Gastrocnemius medialis (tissue), 4 donors: Measurements from ENCODE around the gene NARF. TPM values are rescaled to one million over a fixed set of nuclear protein-coding genes. Genes with fewer than 3 reads are reported as not detected.

Experiments
- ATAC-seq, 2 donors: fragments of 150-250 bp; one replicate each; pipeline ENCODE4 v1.9.1; 2016
- DNase-seq, 2 donors: peaks; one replicate each; pipeline ENCODE4 v3.0.0-alpha.2; 2019
- H3K27ac ChIP-seq, 4 donors: fragments of 200-600 bp; sonication (generic); 1 replicate in 1 of 4; 2 replicates in 3 of 4; pipeline ENCODE4 v1.5.1; 2016 to 2018; ENCODE audit warnings: mild to moderate bottlenecking in 2 of 4, moderate library complexity in 1 of 4
- H3K27me3 ChIP-seq, 3 donors: fragments of 200-600 bp; sonication (generic) in 2 of 3; 1 replicate in 1 of 3; 2 replicates in 2 of 3; pipeline versions ENCODE4 v1.5.1 to v1.6.0; 2016 to 2019; ENCODE audit warnings: mild to moderate bottlenecking in 1 of 3, moderate library complexity in 1 of 3
- H3K36me3 ChIP-seq, 2 donors: fragments of 200-600 bp; sonication (generic) in 1 of 2; one replicate each; pipeline ENCODE4 v1.5.1; 2017 to 2018
- H3K4me1 ChIP-seq, 2 donors: fragments of 200-600 bp; sonication (generic) in 1 of 2; one replicate each; pipeline ENCODE4 v1.5.1; 2016 to 2017; ENCODE audit warnings: mild to moderate bottlenecking in 2 of 2
- H3K4me3 ChIP-seq, 4 donors: fragments of 200-600 bp; sonication (generic) in 3 of 4; 1 replicate in 1 of 4; 2 replicates in 3 of 4; pipeline ENCODE4 v1.5.1; 2016 to 2019; ENCODE audit warnings: mild to moderate bottlenecking in 2 of 4
- H3K9me3 ChIP-seq, 3 donors: fragments of 200-600 bp; sonication (generic) in 2 of 3; 1 replicate in 1 of 3; 2 replicates in 2 of 3; pipeline ENCODE4 v1.5.1; 2016 to 2019
- CTCF ChIP-seq, 5 experiments: fragments of 450-650 bp in 3 of 5; fragments of 200-600 bp in 2 of 5; sonication (generic) in 2 of 5; IDR thresholded peaks in 4 of 5; conservative IDR thresholded peaks in 1 of 5; 1 replicate in 4 of 5; 2 replicates in 1 of 5; pipeline ENCODE4 v1.5.1; 2016 to 2019; ENCODE audit warnings: antibody characterized with exemption in 5 of 5, mild to moderate bottlenecking in 3 of 5, moderate library complexity in 3 of 5
- POLR2A ChIP-seq, 2 donors: fragments of 450-650 bp; IDR thresholded peaks; one replicate each; pipeline ENCODE4 v1.6.1; 2017; ENCODE audit warnings: antibody characterized with exemption in 2 of 2, mild to moderate bottlenecking in 2 of 2, moderate library complexity in 2 of 2
- in situ Hi-C, 4 donors: fragments of 200-750 bp; cut with MboI; loops; one replicate each; pipeline versions ENCODE4 v1.15.0 to v1.8.0; 2017; ENCODE audit warnings: low sequenced_read_pairs in 4 of 4
- intact Hi-C: fragments of 100-400 bp; cut with DNase I; formaldehyde crosslinking; loops from one replicate; pipeline ENCODE4 v1.15.1; 2023; ENCODE audit warnings: low total_unique reads
- total RNA-seq, 4 donors: library from RNA; depleted of rRNA; stranded (reverse); fragments of >200 nt; gene quantifications; one replicate each; pipeline versions ENCODE4 v1.1.0 to v1.2.3, GENCODE V29; 2016

NARF gene
- total RNA-seq, 4 donors from 2014 or later: 29.6 to 63.4 (median 49.0) TPM

- no peak for ATAC-seq
- DNase-seq: no peak
- Histone ChIP-seq H3K9me3 (no peaks in the 10 kb centered on the region), H3K27ac (no peak overlapping the region), H3K4me3 (no peak overlapping the region), H3K27me3 (no peaks in the 10 kb centered on the region), H3K4me1 (peaks cover 10 to 29% of the 10 kb centered on the region in 2 donors), H3K36me3 (no peaks in the 10 kb centered on the region)
- intact Hi-C loops (no loop called here), in situ Hi-C loops (no loop called here)
- TF ChIP-seq CTCF (IDR thresholded peaks at IDR 0.05 in 4 of 5, conservative IDR thresholded peaks at IDR 0.05 in 1 of 5) (no peak), POLR2A (IDR thresholded peaks at IDR 0.05) (no peak)
Measured at GRCh38 chr17:82447876-82448275, 10.7 kb upstream of the NARF start.

GRCh38 chr17:82449131-82449882 lies 9.2 kb upstream of the NARF start:
- Histone ChIP-seq H3K27ac (peak overlapping the region; percentile 84 to 91 (median 89)), H3K4me3 (peak overlapping the region; percentile 67 to 100 (median 87)), H3K36me3 (no peaks in the 10 kb centered on the region), H3K9me3 (no peaks in the 10 kb centered on the region), H3K27me3 (no peaks in the 10 kb centered on the region), H3K4me1 (peaks cover 10 to 29% of the 10 kb centered on the region in 2 donors)
- DNase-seq (no peak), ATAC-seq (no peak)
- in situ Hi-C loops (no loop called here), intact Hi-C loops (no loop called here)
- TF ChIP-seq POLR2A (IDR thresholded peaks at IDR 0.05) (no peak), CTCF (IDR thresholded peaks at IDR 0.05 in 4 of 5, conservative IDR thresholded peaks at IDR 0.05 in 1 of 5) (no peak)

DNA sequence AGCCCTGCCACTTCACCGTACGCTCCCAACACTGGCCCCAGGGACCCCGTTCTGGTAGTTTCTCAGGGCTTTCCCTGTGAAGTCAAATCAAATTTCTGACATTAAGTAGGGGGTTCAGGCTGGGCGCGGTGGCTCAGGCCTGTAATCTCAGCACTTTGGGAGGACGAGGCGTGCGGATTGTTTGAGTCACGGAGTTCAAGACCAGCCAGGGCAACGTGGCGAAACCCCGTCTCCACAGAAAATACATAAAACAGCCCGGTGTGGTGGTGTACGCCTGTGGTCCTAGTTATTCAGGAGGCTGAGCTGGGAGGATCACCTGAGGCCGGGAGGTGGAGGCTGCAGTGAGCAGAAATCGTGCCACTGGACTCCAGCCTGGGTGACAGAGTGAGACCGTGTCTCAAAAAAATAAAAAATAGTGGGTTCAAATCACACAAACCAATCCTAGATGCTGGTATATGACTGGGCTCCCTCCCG lies 8.6 kb upstream of the NARF start:
- ATAC-seq: peak in 1 of 2 donors; percentile 7
- peaks cover 10 to 29% of the 10 kb centered on the region in 2 donors for H3K4me1 ChIP-seq

DNA sequence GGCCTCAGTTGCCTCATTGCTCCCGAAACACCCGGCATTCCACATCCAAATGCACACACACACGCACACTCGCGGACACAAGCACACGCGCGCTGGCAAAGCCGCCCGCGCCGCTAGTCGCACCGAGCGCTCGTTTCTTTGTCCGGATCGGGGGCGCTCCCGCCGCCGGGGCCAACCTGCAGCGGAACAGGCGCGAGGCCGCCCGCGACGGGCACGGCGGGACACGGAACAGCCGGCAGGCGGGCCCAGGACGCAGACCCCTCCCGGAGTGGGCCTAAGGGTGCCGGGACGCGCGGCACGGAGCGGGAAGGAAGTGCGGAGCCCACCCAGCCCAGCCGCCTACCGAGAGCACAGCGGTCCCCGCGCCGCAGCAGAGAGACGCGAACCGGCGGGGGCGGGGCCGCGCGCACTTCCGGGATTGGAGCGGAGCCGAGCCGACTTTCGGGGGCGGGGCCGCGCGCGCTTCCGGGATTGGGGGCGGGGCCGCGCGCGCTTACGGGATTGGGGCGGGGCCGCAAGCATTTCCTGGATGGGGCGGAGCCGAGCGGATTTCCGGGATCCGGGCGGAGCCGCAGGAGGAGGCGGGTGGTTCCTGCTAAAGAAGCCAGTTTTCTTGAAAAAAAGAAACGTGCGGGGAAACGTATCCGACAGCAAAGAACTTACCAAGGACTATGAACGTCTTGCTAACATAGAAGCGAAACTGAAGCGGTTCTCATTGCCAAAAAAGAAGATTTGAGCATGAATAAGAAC lies 8.0 kb upstream of the NARF start, which contains the start of gene CYBC1:
Gene CYBC1 (minus strand): TSS at position 396 of the 750 bp plus-strand sequence. CDS start 1,498 bp downstream, outside the sequence.
- in situ Hi-C loops: no loop called here

More for the DNA sequence above, 8.6 kb upstream of the NARF start:
- no peaks in the 10 kb centered on the region for H3K27me3 ChIP-seq
- in situ Hi-C loops: no loop called here
- DNase-seq: no peak
- H3K36me3 ChIP-seq: no peaks in the 10 kb centered on the region
- no peak for TF ChIP-seq POLR2A (IDR thresholded peaks at IDR 0.05)
- no peak for TF ChIP-seq CTCF (IDR thresholded peaks at IDR 0.05 in 4 of 5, conservative IDR thresholded peaks at IDR 0.05 in 1 of 5)
- H3K9me3 ChIP-seq: no peaks in the 10 kb centered on the region
- H3K27ac ChIP-seq: peak overlapping the region; percentile 84 to 91 (median 89)
- intact Hi-C loops: loop anchor here (1.0 to 10.0 kb wide), 4 partner anchors 43 to 601 kb away; partner anchors contain the start of genes MAFG and WDR45B
- H3K4me3 ChIP-seq: peak overlapping the region; percentile 67 to 100 (median 87)

More for the DNA sequence above, 8.0 kb upstream of the NARF start, which contains the start of gene CYBC1:
- H3K36me3 ChIP-seq: no peaks in the 10 kb centered on the region
- ATAC-seq: peak; percentile 94 to 95
- H3K9me3 ChIP-seq: no peaks in the 10 kb centered on the region
- intact Hi-C loops: loop anchor here (1.0 to 10.0 kb wide), 4 partner anchors 43 to 600 kb away; partner anchors contain the start of genes MAFG and WDR45B
- peak within 1 kb of the TSS; percentile 67 to 100 (median 87) for H3K4me3 ChIP-seq
- DNase-seq: peak; percentile 83 to 88
- H3K27ac ChIP-seq: peak within 1 kb of the TSS; percentile 84 to 91 (median 89)
- TF ChIP-seq POLR2A (IDR thresholded peaks at IDR 0.05) (peak; percentile 92 to 98), CTCF (IDR thresholded peaks at IDR 0.05 in 4 of 5, conservative IDR thresholded peaks at IDR 0.05 in 1 of 5) (no peak)
- H3K4me1 ChIP-seq: peaks cover 10 to 24% of the 10 kb centered on the region in 2 donors
- no peaks in the 10 kb centered on the region for H3K27me3 ChIP-seq
